Frontal cortex (tissue), 4 donors: ENCODE measurements around the gene RUBCNL. TPM values are rescaled to one million over a fixed set of nuclear protein-coding genes. Genes with fewer than 3 reads are reported as not detected.
A peak's percentile ranks its signal among the peaks of the same experiment; 100 is the strongest.

Source experiments
- DNase-seq, 2 donors: peaks; one replicate each; pipeline ENCODE4 v3.0.0; 2012; ENCODE audit warnings: low spot score in 2 of 2
- FAIRE-seq: peaks from 2 replicates; lab custom pipeline; 2012; peaks lifted over from hg19 to GRCh38; lab: Jason Lieb, UNC
- small RNA-seq: library from RNA; depleted of rRNA; stranded (forward); fragments of <200 nt; gene quantifications from one replicate; pipeline ENCODE3, GENCODE V24; 2014
- total RNA-seq: library from RNA; depleted of rRNA; stranded (reverse); fragments of >200 nt; gene quantifications from one replicate; pipeline ENCODE4 v1.2.3, GENCODE V29; 2014
- donor health status: control.
- donor health status: control.
- donor health status: control.

The RUBCNL gene
- total RNA-seq, 1 donor from 2014 or later, result 3.3 TPM

- DNase-seq, result no peak
- FAIRE-seq, result no peak
Measured at GRCh38 chr13:46314587-46314986, 72.5 kb downstream of the RUBCNL start.

- FAIRE-seq (no peak), DNase-seq (no peak)
Measured at GRCh38 chr13:46313432-46314257, 73.4 kb downstream of the RUBCNL start.

GRCh38 chr13:46313024-46313423, 74.0 kb downstream of the RUBCNL start:
- no peak for DNase-seq
- FAIRE-seq, result no peak

- DNase-seq (no peak), FAIRE-seq (no peak)
Measured at GRCh38 chr13:46311217-46311616, 75.8 kb downstream of the RUBCNL start.

- FAIRE-seq, result no peak
Measured at GRCh38 chr13:46310066-46310465, 77.0 kb downstream of the RUBCNL start.

GRCh38 chr13:46307554-46307953, 79.5 kb downstream of the RUBCNL start:
- no peak for DNase-seq
- FAIRE-seq, result no peak

More at GRCh38 chr13:46310066-46310465, 77.0 kb downstream of the RUBCNL start:
- no peak for DNase-seq

GRCh38 chr13:46304546-46304945, 82.5 kb downstream of the RUBCNL start:
- DNase-seq (no peak), FAIRE-seq (no peak)

- DNase-seq (no peak), FAIRE-seq (no peak)
Measured at GRCh38 chr13:46303742-46304385, 83.2 kb downstream of the RUBCNL start.

- FAIRE-seq (no peak), DNase-seq (no peak)
Measured at GRCh38 chr13:46297361-46297811, 89.7 kb downstream of the RUBCNL start.

GRCh38 chr13:46296921-46297320, 90.1 kb downstream of the RUBCNL start:
- FAIRE-seq (no peak), DNase-seq (no peak)

- DNase-seq (no peak), FAIRE-seq (no peak)
Measured at GRCh38 chr13:46296115-46296822, 90.8 kb downstream of the RUBCNL start.

GRCh38 chr13:46295491-46296114, 91.4 kb downstream of the RUBCNL start:
- no peak for FAIRE-seq
- no peak for DNase-seq

- DNase-seq, result no peak
- FAIRE-seq, result no peak
Measured at GRCh38 chr13:46293436-46293835, 93.6 kb downstream of the RUBCNL start.

Small RNA genes within 50 kb of the gene (small RNA-seq; reads per million reads assigned to genes)
- gene RNU2-6P, result 19.1 reads per million, percentile 97 among the genes with 10 or more reads in this experiment
- gene RNU6-68P, result not detected

Other genes starting within 250 kb of the RUBCNL start
- 6.1 TPM for gene LCP1, start 205.1 kb downstream of the RUBCNL start, total RNA-seq
- 2.0 TPM for gene LRRC63, start 175.3 kb downstream of the RUBCNL start, total RNA-seq
- 17.1 TPM for gene LRCH1, start 165.9 kb upstream of the RUBCNL start, total RNA-seq